ENCODE measurements around the gene SRD5A3.

DNA sequence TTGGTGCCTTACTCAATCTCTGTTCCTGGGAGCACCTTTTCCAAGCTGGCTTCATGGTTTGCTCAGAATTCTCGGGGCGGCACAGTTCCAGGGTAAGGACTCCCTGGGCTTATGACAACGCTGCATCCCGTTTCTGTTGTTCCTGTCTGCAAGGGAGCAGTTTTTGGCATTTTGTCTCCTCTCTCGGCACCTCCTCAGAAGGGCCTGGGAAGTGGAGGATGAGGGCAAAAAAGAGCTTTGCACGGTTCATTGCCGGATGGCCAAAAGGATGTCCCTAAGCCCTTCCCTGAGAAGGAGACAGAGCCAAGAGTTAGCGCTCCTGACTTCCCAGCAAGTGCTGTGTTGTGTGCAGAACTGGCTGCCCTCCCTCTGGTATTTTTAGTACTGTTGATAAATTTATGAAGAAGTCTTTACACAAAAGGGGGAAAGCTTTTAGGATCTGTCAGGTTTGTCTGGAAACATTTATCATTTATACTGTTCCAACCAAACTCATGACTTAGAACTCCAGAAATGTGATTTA is 13.4 kb downstream of the SRD5A3 start:
- TF ChIP-seq, protein P1, sequence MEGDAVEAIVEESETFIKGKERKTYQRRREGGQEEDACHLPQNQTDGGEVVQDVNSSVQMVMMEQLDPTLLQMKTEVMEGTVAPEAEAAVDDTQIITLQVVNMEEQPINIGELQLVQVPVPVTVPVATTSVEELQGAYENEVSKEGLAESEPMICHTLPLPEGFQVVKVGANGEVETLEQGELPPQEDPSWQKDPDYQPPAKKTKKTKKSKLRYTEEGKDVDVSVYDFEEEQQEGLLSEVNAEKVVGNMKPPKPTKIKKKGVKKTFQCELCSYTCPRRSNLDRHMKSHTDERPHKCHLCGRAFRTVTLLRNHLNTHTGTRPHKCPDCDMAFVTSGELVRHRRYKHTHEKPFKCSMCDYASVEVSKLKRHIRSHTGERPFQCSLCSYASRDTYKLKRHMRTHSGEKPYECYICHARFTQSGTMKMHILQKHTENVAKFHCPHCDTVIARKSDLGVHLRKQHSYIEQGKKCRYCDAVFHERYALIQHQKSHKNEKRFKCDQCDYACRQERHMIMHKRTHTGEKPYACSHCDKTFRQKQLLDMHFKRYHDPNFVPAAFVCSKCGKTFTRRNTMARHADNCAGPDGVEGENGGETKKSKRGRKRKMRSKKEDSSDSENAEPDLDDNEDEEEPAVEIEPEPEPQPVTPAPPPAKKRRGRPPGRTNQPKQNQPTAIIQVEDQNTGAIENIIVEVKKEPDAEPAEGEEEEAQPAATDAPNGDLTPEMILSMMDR (conservative IDR thresholded peaks at IDR 0.05), result no peak
- TF ChIP-seq ZFX (IDR thresholded peaks at IDR 0.05), result no peak

Data from C4-2B (cell line).